MM.1S (cell line): Measurements from ENCODE around the gene CAPS.

Experiments
- DNase-seq: peaks from one replicate; pipeline ENCODE4 v3.0.0-alpha.2; 2015
- H2AFZ ChIP-seq: fragments of 300-600 bp; sonication (generic); 2 replicates; pipeline ENCODE4 v1.6.0; 2016; ENCODE audit warnings: antibody characterized with exemption, low read length
- H3F3A ChIP-seq: fragments of 300-600 bp; sonication (generic); 2 replicates; pipeline ENCODE4 v1.6.1; 2016; ENCODE audit warnings: mild to moderate bottlenecking, antibody characterized with exemption, low read length, moderate library complexity, mixed read lengths; ENCODE audit not compliant: insufficient read depth
- H3K27ac ChIP-seq: fragments of 300-600 bp; sonication (generic); 2 replicates; pipeline ENCODE4 v1.5.1; 2016; ENCODE audit warnings: mild to moderate bottlenecking, low read length
- H3K27me3 ChIP-seq: fragments of 300-600 bp; sonication (generic); replicated peaks from 2 replicates; pipeline ENCODE4 v1.6.0; 2016; ENCODE audit warnings: low read length; ENCODE audit not compliant: insufficient read depth
- H3K36me3 ChIP-seq: fragments of 300-600 bp; sonication (generic); replicated peaks from 2 replicates; pipeline ENCODE4 v1.6.1; 2016; ENCODE audit warnings: mild to moderate bottlenecking, low read length, mixed read lengths; ENCODE audit not compliant: insufficient read depth
- H3K4me1 ChIP-seq: fragments of 300-600 bp; sonication (generic); 2 replicates; pipeline ENCODE4 v1.6.1; 2016; ENCODE audit warnings: low read length, mixed read lengths
- H3K4me2 ChIP-seq: fragments of 300-600 bp; sonication (generic); 2 replicates; pipeline ENCODE4 v1.6.0; 2016; ENCODE audit warnings: low read depth, low read length
- H3K4me3 ChIP-seq: fragments of 300-600 bp; sonication (generic); 2 replicates; pipeline ENCODE4 v1.5.1; 2016; ENCODE audit warnings: low read length, mixed read lengths
- H3K79me2 ChIP-seq: fragments of 300-600 bp; sonication (generic); 2 replicates; pipeline ENCODE4 v1.6.1; 2016; ENCODE audit warnings: mixed run types, low read length, mixed read lengths
- H3K9ac ChIP-seq: fragments of 300-600 bp; sonication (generic); 2 replicates; pipeline ENCODE4 v1.6.1; 2016; ENCODE audit warnings: low read length, mixed read lengths
- H3K9me2 ChIP-seq: fragments of 300-600 bp; sonication (generic); replicated peaks from 2 replicates; pipeline ENCODE4 v1.6.1; 2016; ENCODE audit warnings: mild to moderate bottlenecking, low read length, mixed read lengths; ENCODE audit not compliant: insufficient read depth
- H3K9me3 ChIP-seq: fragments of 300-600 bp; sonication (generic); replicated peaks from 2 replicates; pipeline ENCODE4 v1.6.1; 2016; ENCODE audit warnings: mild to moderate bottlenecking, low read length, mixed read lengths; ENCODE audit not compliant: insufficient read depth
- H4K20me1 ChIP-seq: fragments of 300-600 bp; sonication (generic); 2 replicates; pipeline ENCODE4 v1.6.1; 2016; ENCODE audit warnings: mild to moderate bottlenecking, low read length, moderate library complexity, mixed read lengths; ENCODE audit not compliant: insufficient read depth
- CTCF ChIP-seq: fragments of 300-600 bp; sonication (generic); IDR thresholded peaks from 2 replicates; pipeline ENCODE4 v1.5.1; 2016; ENCODE audit warnings: antibody characterized with exemption, low read length, mixed read lengths
- EZH2 ChIP-seq: fragments of 300-600 bp; sonication (generic); optimal IDR thresholded peaks from 2 replicates; pipeline ENCODE3; 2017; ENCODE audit warnings: low read depth, mild to moderate bottlenecking, antibody characterized with exemption, low read length, mixed read lengths
- EZH2phosphoT487 ChIP-seq: fragments of 300-600 bp; sonication (generic); IDR thresholded peaks from 2 replicates; pipeline ENCODE4 v1.6.1; 2018; ENCODE audit warnings: antibody characterized with exemption, low read length

The CAPS gene

GRCh38 chr19:5927441-5927821, 13.4 kb downstream of the CAPS start:
- Histone ChIP-seq H3K27me3 (no peaks in the 10 kb centered on the region), H4K20me1 (no peaks in the 10 kb centered on the region), H3K9me3 (no peaks in the 10 kb centered on the region), H3K4me1 (no peaks in the 10 kb centered on the region), H3K4me3 (no peak overlapping the region), H2AFZ (no peak overlapping the region), H3K27ac (no peak overlapping the region), H3K79me2 (no peaks in the 10 kb centered on the region), H3F3A (no peaks in the 10 kb centered on the region), H3K9me2 (no peaks in the 10 kb centered on the region), H3K4me2 (no peak overlapping the region), H3K9ac (no peak overlapping the region), H3K36me3 (peaks cover 28% of the 10 kb centered on the region; the same call in 1 of the 2 replicates)
- no peak for DNase-seq
- no peak for TF ChIP-seq EZH2
- TF ChIP-seq EZH2phosphoT487 = no peak
- no peak for TF ChIP-seq CTCF

- Histone ChIP-seq H3K4me2 (no peak overlapping the region), H3K4me3 (no peak overlapping the region), H3K27me3 (no peaks in the 10 kb centered on the region), H3F3A (no peaks in the 10 kb centered on the region), H3K9me2 (no peaks in the 10 kb centered on the region), H3K4me1 (no peaks in the 10 kb centered on the region), H3K79me2 (peaks cover 12% of the 10 kb centered on the region), H3K36me3 (peaks cover 28% of the 10 kb centered on the region; the same call in 1 of the 2 replicates), H3K9ac (no peak overlapping the region), H2AFZ (no peak overlapping the region), H3K9me3 (no peaks in the 10 kb centered on the region), H4K20me1 (0 out of 2 replicates have a peak, but pooled peaks cover 3% of the 10 kb centered on the region), H3K27ac (no peak overlapping the region)
- no peak for TF ChIP-seq EZH2phosphoT487
- TF ChIP-seq EZH2 = no peak
- no peak for TF ChIP-seq CTCF
- DNase-seq = no peak
Observed at GRCh38 chr19:5929179-5929578, 15.1 kb downstream of the CAPS start.

GRCh38 chr19:5929625-5930024, 15.6 kb downstream of the CAPS start:
- no peak for TF ChIP-seq EZH2phosphoT487
- no peak for TF ChIP-seq EZH2
- TF ChIP-seq CTCF = no peak
- Histone ChIP-seq H3F3A (no peaks in the 10 kb centered on the region), H3K9ac (no peak overlapping the region), H3K4me1 (no peaks in the 10 kb centered on the region), H3K4me2 (no peak overlapping the region), H3K27ac (no peak overlapping the region), H3K9me2 (no peaks in the 10 kb centered on the region), H3K79me2 (peaks cover 16% of the 10 kb centered on the region), H3K36me3 (peaks cover 28% of the 10 kb centered on the region; the same call in 1 of the 2 replicates), H3K27me3 (no peaks in the 10 kb centered on the region), H4K20me1 (0 out of 2 replicates have a peak, but pooled peaks cover 5% of the 10 kb centered on the region), H3K9me3 (no peaks in the 10 kb centered on the region), H2AFZ (no peak overlapping the region), H3K4me3 (no peak overlapping the region)
- no peak for DNase-seq
